Activated CD4-positive, alpha-beta T cell treated with anti-CD3 and anti-CD28 coated beads for 36 hours (primary cell): Measurements from ENCODE around the gene SCG3. TPM values are rescaled to one million over a fixed set of nuclear protein-coding genes. Genes with fewer than 3 reads are reported as not detected.
"Not testable (repeated sequence)": the region's sequence is repeated elsewhere in the genome, so short reads cannot be mapped to it uniquely, and the experiment has no call there.

ENCODE experiments used
- ATAC-seq: fragments of 200-7000 bp; cut with Tn5 transposase; one replicate; pipeline ENCODE4 v1.10.0; 2021; ENCODE audit warnings: mild to moderate bottlenecking, moderate library complexity
- CTCF ChIA-PET: fragments of 350-600 bp; sonication (Branson Sonifier 250); formaldehyde crosslinking; loops from one replicate; lab custom pipeline; 2021; ENCODE audit warnings: antibody characterized with exemption; lab: Charles Lee
- POLR2A ChIA-PET: fragments of 350-600 bp; sonication (Branson Sonifier 250); formaldehyde crosslinking; loops from one replicate; lab custom pipeline; 2021; ENCODE audit warnings: antibody characterized with exemption, inconsistent platforms; lab: Charles Lee
- DNase-seq: peaks from one replicate; pipeline ENCODE4 v3.0.0-alpha.2; 2020
- H3K27ac Mint-ChIP-seq: one replicate; pipeline ENCODE4 v1.8.0; 2021; ENCODE audit warnings: mixed read lengths
- H3K27me3 Mint-ChIP-seq: one replicate; pipeline ENCODE4 v1.8.0; 2021; ENCODE audit warnings: mixed read lengths
- H3K36me3 Mint-ChIP-seq: one replicate; pipeline ENCODE4 v1.8.0; 2021; ENCODE audit warnings: low read depth, mixed read lengths
- H3K4me1 Mint-ChIP-seq: one replicate; pipeline ENCODE4 v1.8.0; 2021; ENCODE audit warnings: mixed read lengths
- H3K4me3 Mint-ChIP-seq: one replicate; pipeline ENCODE4 v1.8.0; 2021; ENCODE audit warnings: mild to moderate bottlenecking, moderate library complexity, mixed read lengths
- H3K9me3 Mint-ChIP-seq: one replicate; pipeline ENCODE4 v1.8.0; 2021; ENCODE audit warnings: low read depth, mixed read lengths
- intact Hi-C, 2 experiments: fragments of 100-400 bp; cut with DNase I in 1 of 2; cut with micrococcal nuclease in 1 of 2; formaldehyde crosslinking; loops; one replicate each; pipeline versions ENCODE4 v1.14.2 to v1.15.1; 2022 to 2024; cut with DNase I, micrococcal nuclease
- total RNA-seq, 2 experiments: library from RNA; stranded (reverse); gene quantifications; one replicate each; pipeline ENCODE4 v1.2.3, GENCODE V29; 2021

SCG3 gene
- total RNA-seq, 2 experiments from 2014 or later, result not detected

DNA sequence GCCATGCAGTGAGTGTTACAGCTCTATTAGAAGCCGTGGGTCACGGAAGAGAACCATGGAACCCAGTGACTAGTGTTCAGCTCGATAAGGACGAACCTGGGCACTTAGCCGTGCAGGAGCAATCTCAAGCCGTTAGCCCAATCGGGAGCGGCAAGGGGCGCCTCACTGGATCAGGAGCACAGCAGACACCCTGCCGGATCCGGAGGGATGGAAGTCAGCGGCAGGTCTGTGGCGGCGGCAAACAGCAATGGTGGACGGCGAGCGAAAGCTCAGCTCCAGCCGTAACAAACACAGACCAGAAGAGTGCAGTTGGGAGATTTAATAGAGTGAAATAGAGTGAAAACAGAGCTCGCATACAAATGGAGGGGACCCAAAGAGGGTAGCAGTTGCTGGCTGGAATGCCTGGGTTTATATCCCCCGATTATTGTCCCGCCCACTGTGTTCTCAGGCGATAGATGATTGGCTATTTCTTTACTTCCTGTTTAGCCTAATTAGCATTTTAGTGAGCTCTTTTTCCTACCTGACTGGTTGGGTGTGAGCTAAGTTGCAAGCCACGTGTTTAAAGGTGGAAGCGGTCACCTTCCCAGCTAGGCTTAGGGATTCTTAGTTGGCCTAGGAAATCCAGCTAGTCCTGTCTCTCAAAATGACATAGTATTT is 25.8 kb upstream of the SCG3 start:
- intact Hi-C loops, H3K9me3 Mint-ChIP-seq, H3K4me1 Mint-ChIP-seq, H3K27me3 Mint-ChIP-seq, H3K36me3 Mint-ChIP-seq, POLR2A ChIA-PET, H3K27ac Mint-ChIP-seq, DNase-seq, H3K4me3 Mint-ChIP-seq, ATAC-seq: not testable (repeated sequence)
- CTCF ChIA-PET, result interaction anchor here (0.6 to 4.6 kb wide), 2 partner anchors 121 to 125 kb away, joined by 3 to 22 read pairs; no protein-coding TSS in a partner anchor

GRCh38 chr15:51658664-51659063 is 22.6 kb upstream of the SCG3 start:
- ChIA-PET POLR2A (no interaction called here), CTCF (interaction anchor here (1.3 to 4.6 kb wide), 3 partner anchors 8 to 118 kb away, joined by 3 to 22 read pairs (median 6); no protein-coding TSS in a partner anchor)
- Mint-ChIP-seq H3K4me1 (no peaks in the 10 kb centered on the region), H3K27ac (no peak overlapping the region), H3K27me3 (no peaks in the 10 kb centered on the region), H3K36me3 (no peaks in the 10 kb centered on the region), H3K4me3 (no peak overlapping the region), H3K9me3 (no peaks in the 10 kb centered on the region)
- DNase-seq (no peak), ATAC-seq (no peak)
- intact Hi-C loops, result no loop called here

- POLR2A ChIA-PET, result no interaction called here
- ATAC-seq, result no peak
Measured at GRCh38 chr15:51661072-51661471, 20.2 kb upstream of the SCG3 start.

GRCh38 chr15:51667478-51667877 is 13.8 kb upstream of the SCG3 start:
- H3K36me3 Mint-ChIP-seq, result no peaks in the 10 kb centered on the region
- no peaks in the 10 kb centered on the region for H3K9me3 Mint-ChIP-seq
- POLR2A ChIA-PET, result no interaction called here
- H3K27ac Mint-ChIP-seq, result no peak overlapping the region
- DNase-seq (no peak), ATAC-seq (no peak)
- H3K4me3 Mint-ChIP-seq, result no peak overlapping the region
- H3K4me1 Mint-ChIP-seq, result no peaks in the 10 kb centered on the region
- peaks cover 11% of the 10 kb centered on the region for H3K27me3 Mint-ChIP-seq
- intact Hi-C loops, result no loop called here
- CTCF ChIA-PET, result interaction anchor here (1.3 to 1.4 kb wide), 2 partner anchors 17 to 109 kb away, joined by 3 to 5 read pairs; no protein-coding TSS in a partner anchor

More at GRCh38 chr15:51661072-51661471, 20.2 kb upstream of the SCG3 start:
- CTCF ChIA-PET, result interaction anchor here (0.6 to 1.0 kb wide), 3 partner anchors 11 to 62 kb away, joined by 3 to 5 read pairs (median 3); no protein-coding TSS in a partner anchor
- Mint-ChIP-seq H3K36me3 (no peaks in the 10 kb centered on the region), H3K9me3 (no peaks in the 10 kb centered on the region), H3K4me3 (no peak overlapping the region), H3K27me3 (no peaks in the 10 kb centered on the region), H3K27ac (no peak overlapping the region), H3K4me1 (no peaks in the 10 kb centered on the region)
- no peak for DNase-seq
- intact Hi-C loops, result no loop called here

GRCh38 chr15:51668446-51668845 is 12.9 kb upstream of the SCG3 start:
- ChIA-PET CTCF (no interaction called here), POLR2A (no interaction called here)
- Mint-ChIP-seq H3K4me3 (no peak overlapping the region), H3K4me1 (no peaks in the 10 kb centered on the region), H3K9me3 (no peaks in the 10 kb centered on the region), H3K27me3 (peaks cover 13% of the 10 kb centered on the region), H3K36me3 (no peaks in the 10 kb centered on the region), H3K27ac (no peak overlapping the region)
- DNase-seq (no peak), ATAC-seq (no peak)
- intact Hi-C loops, result no loop called here

DNA sequence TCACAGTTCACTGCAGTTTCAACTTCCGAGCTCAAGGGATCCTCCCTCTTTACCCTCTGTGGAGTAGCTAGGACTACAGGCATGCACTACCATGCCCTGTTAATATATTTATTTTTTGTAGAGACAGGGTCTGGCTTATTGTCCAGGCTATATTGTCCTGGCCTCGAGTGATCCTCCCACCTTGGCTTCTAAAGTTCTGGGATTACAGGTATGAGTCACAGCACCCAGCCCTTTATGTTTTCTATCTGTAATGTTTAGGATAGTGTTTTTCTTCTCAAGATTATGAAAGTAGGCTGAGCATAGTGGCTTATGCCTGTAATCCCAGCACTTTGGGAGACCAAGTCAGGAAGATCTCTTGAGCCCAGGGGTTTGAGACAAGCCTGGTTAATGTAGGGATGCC is 11.9 kb upstream of the SCG3 start:
- Mint-ChIP-seq H3K27ac (no peak overlapping the region), H3K4me1 (no peaks in the 10 kb centered on the region), H3K4me3 (no peak overlapping the region), H3K27me3 (peaks cover 13% of the 10 kb centered on the region), H3K9me3 (no peaks in the 10 kb centered on the region), H3K36me3 (no peaks in the 10 kb centered on the region)
- POLR2A ChIA-PET, result no interaction called here
- ATAC-seq (no peak), DNase-seq (no peak)
- CTCF ChIA-PET, result interaction anchor here (0.6 to 0.7 kb wide), 2 partner anchors 22 to 324 kb away, joined by 3 to 4 read pairs; no protein-coding TSS in a partner anchor
- intact Hi-C loops, result no loop called here

DNA sequence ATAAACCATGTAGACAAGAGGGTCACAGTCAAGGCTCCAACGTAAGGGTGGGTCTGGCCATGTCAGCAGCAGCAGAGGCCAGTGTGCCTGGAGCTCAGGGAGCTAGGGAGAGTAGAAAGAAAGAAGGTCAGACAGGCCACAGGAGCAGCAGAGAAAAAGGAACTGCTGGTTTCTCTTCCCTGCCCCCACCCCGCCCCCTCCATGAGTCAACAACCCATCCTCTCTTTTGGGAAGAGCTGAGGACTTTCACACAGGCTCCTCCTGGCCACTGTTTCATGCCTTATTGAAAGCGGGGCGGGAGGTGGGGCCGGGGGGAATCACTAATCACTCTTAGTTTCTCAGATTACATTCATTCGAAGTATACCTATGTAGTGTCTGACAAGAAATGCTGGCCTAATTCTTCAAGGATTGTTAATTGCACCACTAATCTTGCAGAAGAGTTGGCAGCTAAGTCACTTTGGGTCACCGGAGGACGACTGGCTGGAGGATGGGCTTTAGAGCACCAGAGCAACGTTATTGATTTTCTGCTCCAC is 9.1 kb upstream of the SCG3 start:
- ChIA-PET CTCF (interaction anchor here (0.6 kb wide), 1 partner anchor 25 kb away, joined by 4 read pairs; no protein-coding TSS in a partner anchor), POLR2A (no interaction called here)
- peaks cover 16% of the 10 kb centered on the region for H3K27me3 Mint-ChIP-seq

GRCh38 chr15:51672913-51673857 is 8.1 kb upstream of the SCG3 start:
- Mint-ChIP-seq H3K27me3 (peaks cover 13% of the 10 kb centered on the region), H3K36me3 (no peaks in the 10 kb centered on the region), H3K4me1 (no peaks in the 10 kb centered on the region), H3K27ac (no peak overlapping the region), H3K4me3 (no peak overlapping the region), H3K9me3 (no peaks in the 10 kb centered on the region)
- CTCF ChIA-PET, result no interaction called here
- POLR2A ChIA-PET, result no interaction called here
- DNase-seq (no peak), ATAC-seq (no peak)
- intact Hi-C loops, result no loop called here

More for the DNA sequence above, 9.1 kb upstream of the SCG3 start:
- H3K36me3 Mint-ChIP-seq, result no peaks in the 10 kb centered on the region
- ATAC-seq (no peak), DNase-seq (no peak)
- H3K9me3 Mint-ChIP-seq, result no peaks in the 10 kb centered on the region
- no peak overlapping the region for H3K4me3 Mint-ChIP-seq
- H3K4me1 Mint-ChIP-seq, result no peaks in the 10 kb centered on the region
- intact Hi-C loops, result no loop called here
- H3K27ac Mint-ChIP-seq, result no peak overlapping the region

- intact Hi-C loops, result no loop called here
- Mint-ChIP-seq H3K4me1 (no peaks in the 10 kb centered on the region), H3K27ac (no peak overlapping the region), H3K36me3 (no peaks in the 10 kb centered on the region), H3K27me3 (peaks cover 10% of the 10 kb centered on the region), H3K4me3 (no peak overlapping the region), H3K9me3 (no peaks in the 10 kb centered on the region)
- POLR2A ChIA-PET, result no interaction called here
- CTCF ChIA-PET, result interaction anchor here (1.6 kb wide), 1 partner anchor 101 kb away, joined by 4 read pairs; no protein-coding TSS in a partner anchor
- ATAC-seq (no peak), DNase-seq (no peak)
Measured at GRCh38 chr15:51675234-51675633, 6.1 kb upstream of the SCG3 start.

- peaks cover 7% of the 10 kb centered on the region for H3K4me1 Mint-ChIP-seq
- no peak overlapping the region for H3K4me3 Mint-ChIP-seq
- ATAC-seq (no peak), DNase-seq (no peak)
- no peaks in the 10 kb centered on the region for H3K9me3 Mint-ChIP-seq
- intact Hi-C loops, result no loop called here
- H3K27ac Mint-ChIP-seq, result no peak overlapping the region
- POLR2A ChIA-PET, result no interaction called here
- H3K36me3 Mint-ChIP-seq, result no peaks in the 10 kb centered on the region
- CTCF ChIA-PET, result no interaction called here
- peaks cover 13% of the 10 kb centered on the region for H3K27me3 Mint-ChIP-seq
Measured at GRCh38 chr15:51677021-51677420, 4.3 kb upstream of the SCG3 start.

GRCh38 chr15:51677452-51677851 is 3.9 kb upstream of the SCG3 start:
- Mint-ChIP-seq H3K27me3 (peaks cover 13% of the 10 kb centered on the region), H3K27ac (no peak overlapping the region), H3K36me3 (no peaks in the 10 kb centered on the region), H3K9me3 (no peaks in the 10 kb centered on the region), H3K4me1 (peaks cover 7% of the 10 kb centered on the region), H3K4me3 (no peak overlapping the region)
- ChIA-PET POLR2A (no interaction called here), CTCF (no interaction called here)
- intact Hi-C loops, result no loop called here
- no peak for ATAC-seq
- DNase-seq, result no peak
